Suprapubic skin (tissue), 3 donors: Measurements from ENCODE around the gene IL9.

Source experiments
- EP300 ChIP-seq: sonication (generic); formaldehyde crosslinking; IDR thresholded peaks from one replicate; pipeline ENCODE4 v1.6.1; 2017; ENCODE audit warnings: antibody characterized with exemption
- POLR2A ChIP-seq, 2 donors: fragments of 450-650 bp; IDR thresholded peaks; one replicate each; pipeline ENCODE4 v1.6.1; 2017; ENCODE audit warnings: antibody characterized with exemption in 2 of 2, mild to moderate bottlenecking in 2 of 2, moderate library complexity in 2 of 2
- TF ChIP-seq, protein P1 (sequence below), 2 donors: fragments of 200-600 bp in 1 of 2; fragments of 450-650 bp in 1 of 2; sonication (generic) in 1 of 2; IDR thresholded peaks; one replicate each; pipeline ENCODE4 v1.5.1; 2016 to 2019; ENCODE audit warnings: antibody characterized with exemption in 2 of 2, mild to moderate bottlenecking in 1 of 2, moderate library complexity in 1 of 2

DNA sequence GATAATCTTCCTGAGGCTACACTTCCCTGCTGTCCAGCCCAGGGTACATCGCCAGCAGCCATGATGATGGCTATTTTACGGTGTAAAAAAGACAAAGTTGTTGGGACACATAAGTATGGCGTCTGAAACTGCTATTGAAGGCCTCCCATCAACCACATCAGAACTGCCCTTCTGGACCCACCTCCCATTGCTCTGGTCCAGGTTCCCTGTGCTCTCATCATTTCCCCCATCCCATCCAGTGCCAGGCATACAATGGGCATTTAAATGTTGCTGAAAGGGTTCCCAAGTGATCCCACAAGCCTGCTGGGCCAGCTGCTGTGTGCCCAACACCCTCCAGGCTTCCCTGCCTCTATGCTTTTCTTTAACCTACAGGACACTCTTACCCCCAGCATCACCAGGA, 10.6 kb downstream of the IL9 start:
- TF ChIP-seq, protein P1, sequence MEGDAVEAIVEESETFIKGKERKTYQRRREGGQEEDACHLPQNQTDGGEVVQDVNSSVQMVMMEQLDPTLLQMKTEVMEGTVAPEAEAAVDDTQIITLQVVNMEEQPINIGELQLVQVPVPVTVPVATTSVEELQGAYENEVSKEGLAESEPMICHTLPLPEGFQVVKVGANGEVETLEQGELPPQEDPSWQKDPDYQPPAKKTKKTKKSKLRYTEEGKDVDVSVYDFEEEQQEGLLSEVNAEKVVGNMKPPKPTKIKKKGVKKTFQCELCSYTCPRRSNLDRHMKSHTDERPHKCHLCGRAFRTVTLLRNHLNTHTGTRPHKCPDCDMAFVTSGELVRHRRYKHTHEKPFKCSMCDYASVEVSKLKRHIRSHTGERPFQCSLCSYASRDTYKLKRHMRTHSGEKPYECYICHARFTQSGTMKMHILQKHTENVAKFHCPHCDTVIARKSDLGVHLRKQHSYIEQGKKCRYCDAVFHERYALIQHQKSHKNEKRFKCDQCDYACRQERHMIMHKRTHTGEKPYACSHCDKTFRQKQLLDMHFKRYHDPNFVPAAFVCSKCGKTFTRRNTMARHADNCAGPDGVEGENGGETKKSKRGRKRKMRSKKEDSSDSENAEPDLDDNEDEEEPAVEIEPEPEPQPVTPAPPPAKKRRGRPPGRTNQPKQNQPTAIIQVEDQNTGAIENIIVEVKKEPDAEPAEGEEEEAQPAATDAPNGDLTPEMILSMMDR (IDR thresholded peaks at IDR 0.05), result no peak
- TF ChIP-seq EP300 (no peak), POLR2A (IDR thresholded peaks at IDR 0.05) (no peak)
